Motor neuron (in vitro differentiated cells): Measurements from ENCODE around the gene HMGCS1. TPM values are rescaled to one million over a fixed set of nuclear protein-coding genes. Genes with fewer than 3 reads are reported as not detected.
A peak's percentile ranks its signal among the peaks of the same experiment; 100 is the strongest.

Experiments
- ATAC-seq, 8 experiments: fragments of 200-7000 bp; cut with Tn5 transposase; replicated peaks in 6 of 8; 2 replicates each; pipeline ENCODE4 v1.8.0; 2021; ENCODE audit warnings: mild to moderate bottlenecking in 8 of 8, moderate library complexity in 8 of 8
- H3K27ac ChIP-seq, 2 donors: fragments of 250-450 bp; sonication (Bioruptor Pico); 2 replicates each; pipeline ENCODE4 v1.9.0; 2021; ENCODE audit warnings: antibody characterized with exemption in 2 of 2, mild to moderate bottlenecking in 2 of 2, moderate library complexity in 1 of 2
- H3K4me1 ChIP-seq, 2 donors: fragments of 250-450 bp; sonication (Bioruptor Pico); replicated peaks in 1 of 2; 2 replicates each; pipeline ENCODE4 v1.6.1; 2021; ENCODE audit warnings: antibody characterized with exemption in 2 of 2, mild to moderate bottlenecking in 2 of 2, moderate library complexity in 1 of 2
- H3K4me3 ChIP-seq, 5 donors: fragments of 250-450 bp; sonication (Bioruptor Pico); 2 replicates each; pipeline ENCODE4 v1.9.0; 2021; ENCODE audit warnings: antibody characterized with exemption in 5 of 5, mild to moderate bottlenecking in 5 of 5, moderate library complexity in 4 of 5
- WGBS, 10 experiments: fragments of 450-650 bp; shearing (Covaris generic); methylation state at CpG; one replicate each; pipeline ENCODE4 v1.0.0; 2022; 5-methylcytosine and 5-hydroxymethylcytosine counted together
- in situ Hi-C, 9 experiments: fragments of 400-800 bp; cut with MboI; loops; one replicate each; pipeline ENCODE4 v1.15.0; 2021; ENCODE audit warnings: low sequenced_read_pairs in 9 of 9, low pct_unique_long_range_greater_than_20kb in 2 of 9; ENCODE audit not compliant: unreplicated experiment in 9 of 9
- total RNA-seq, 8 experiments: library from RNA; unstranded; fragments of 300-600 nt; gene quantifications; 2 replicates each; pipeline versions ENCODE4 v1.2.3 to v1.2.4, GENCODE V29; 2022

The HMGCS1 gene
- total RNA-seq = 100 to 1,000 TPM in 5 of 8 experiments, 10 to 100 TPM in 3; 65.3 to 323 (median 207) TPM

- 0 to 2% (median 0%) methylated on average over 1 to 20 of the region's 70 CpGs; no CpG with 5 or more reads in 4 of the 10 experiments for whole genome bisulfite sequencing, 10 experiments
- peak within 1 kb of the TSS; percentile 67 to 87 (median 75) for H3K4me3 ChIP-seq
- in situ Hi-C loops = no loop called here
- H3K4me1 ChIP-seq = peaks cover 11 to 54% of the 10 kb centered on the region in 2 donors
- H3K27ac ChIP-seq = peak within 1 kb of the TSS; percentile 86 to 87
- ATAC-seq = peak; percentile 88 to 94 (median 92)
These were observed at the start of gene HMGCS1 for GRCh38 chr5:43313035-43313853. Gene HMGCS1, minus strand, starts transcription at chr5:43313412. Its CDS starts 14,447 bp downstream, at chr5:43298965.

GRCh38 chr5:43358726-43359125 lies 45.5 kb upstream of the HMGCS1 start:
- ATAC-seq = no peak
- in situ Hi-C loops = no loop called here
- no peak overlapping the region for H3K4me3 ChIP-seq
- H3K4me1 ChIP-seq = peaks cover 3 to 4% of the 10 kb centered on the region in 2 donors
- no peak overlapping the region for H3K27ac ChIP-seq

GRCh38 chr5:43358301-43358700 lies 45.1 kb upstream of the HMGCS1 start:
- peaks cover 3 to 4% of the 10 kb centered on the region in 2 donors for H3K4me1 ChIP-seq
- WGBS, 10 experiments = 0 to 75% (median 50%) methylated on average over 1 to 3 of the region's 3 CpGs
- ATAC-seq = no peak
- no peak overlapping the region for H3K4me3 ChIP-seq
- in situ Hi-C loops = no loop called here
- no peak overlapping the region for H3K27ac ChIP-seq

- in situ Hi-C loops = no loop called here
- Histone ChIP-seq H3K27ac (no peak overlapping the region), H3K4me1 (peaks cover 3 to 4% of the 10 kb centered on the region in 2 donors), H3K4me3 (no peak overlapping the region)
- ATAC-seq = peak in 7 of 8 experiments; percentile 30 to 84 (median 69)
- 0 to 60% (median 29%) methylated on average over 1 to 3 of the region's 3 CpGs for WGBS, 10 experiments
These were observed 44.7 kb upstream of the HMGCS1 start for GRCh38 chr5:43357878-43358281.

GRCh38 chr5:43357067-43357466 lies 43.9 kb upstream of the HMGCS1 start:
- Histone ChIP-seq H3K4me3 (no peak overlapping the region), H3K27ac (no peak overlapping the region), H3K4me1 (peaks cover 3 to 4% of the 10 kb centered on the region in 2 donors)
- 0 to 87% (median 50%) methylated on average over 1 to 2 of the region's 2 CpGs; no CpG with 5 or more reads in 3 of the 10 experiments for WGBS, 10 experiments
- in situ Hi-C loops = no loop called here
- ATAC-seq = peak in 2 of 8 experiments; percentile 65 to 87

GRCh38 chr5:43354774-43355173 lies 41.6 kb upstream of the HMGCS1 start:
- ATAC-seq = no peak
- in situ Hi-C loops = no loop called here
- H3K27ac ChIP-seq = no peak overlapping the region
- peaks cover 3 to 4% of the 10 kb centered on the region in 2 donors for H3K4me1 ChIP-seq
- WGBS, 10 experiments = 17 to 100% (median 80%) methylated on average over 1 to 3 of the region's 3 CpGs; no CpG with 5 or more reads in 1 of the 10 experiments
- no peak overlapping the region for H3K4me3 ChIP-seq

GRCh38 chr5:43353668-43354067 lies 40.5 kb upstream of the HMGCS1 start:
- Histone ChIP-seq H3K4me1 (peaks cover 3 to 4% of the 10 kb centered on the region in 2 donors), H3K27ac (no peak overlapping the region), H3K4me3 (no peak overlapping the region)
- 80 to 100% methylated on average over 1 of the region's 1 CpG; no CpG with 5 or more reads in 8 of the 10 experiments for WGBS, 10 experiments
- in situ Hi-C loops = no loop called here
- ATAC-seq = no peak

- H3K27ac ChIP-seq = no peak overlapping the region
- peaks cover under 1 to 3% of the 10 kb centered on the region in 2 donors for H3K4me1 ChIP-seq
- no peak for ATAC-seq
- H3K4me3 ChIP-seq = no peak overlapping the region
- in situ Hi-C loops = no loop called here
- WGBS, 10 experiments = 21 to 100% (median 69%) methylated on average over 1 to 2 of the region's 2 CpGs; no CpG with 5 or more reads in 1 of the 10 experiments
These were observed 39.7 kb upstream of the HMGCS1 start for GRCh38 chr5:43352915-43353314.

GRCh38 chr5:43352131-43352530 lies 38.9 kb upstream of the HMGCS1 start:
- Histone ChIP-seq H3K4me3 (no peak overlapping the region), H3K4me1 (no peaks in the 10 kb centered on the region), H3K27ac (no peak overlapping the region)
- 10 to 100% (median 91%) methylated on average over 1 to 3 of the region's 3 CpGs; no CpG with 5 or more reads in 4 of the 10 experiments for WGBS, 10 experiments
- no peak for ATAC-seq
- in situ Hi-C loops = no loop called here

GRCh38 chr5:43348861-43349363 lies 35.7 kb upstream of the HMGCS1 start:
- ATAC-seq = no peak
- 36 to 92% (median 65%) methylated on average over 1 of the region's 1 CpG; no CpG with 5 or more reads in 6 of the 10 experiments for WGBS, 10 experiments
- in situ Hi-C loops = no loop called here

GRCh38 chr5:43348207-43348606 lies 35.0 kb upstream of the HMGCS1 start:
- in situ Hi-C loops = no loop called here
- Histone ChIP-seq H3K4me3 (no peak overlapping the region), H3K27ac (no peak overlapping the region), H3K4me1 (no peaks in the 10 kb centered on the region)
- 60 to 100% (median 86%) methylated on average over 1 to 3 of the region's 4 CpGs; no CpG with 5 or more reads in 3 of the 10 experiments for WGBS, 10 experiments
- no peak for ATAC-seq

More at GRCh38 chr5:43348861-43349363, 35.7 kb upstream of the HMGCS1 start:
- Histone ChIP-seq H3K4me3 (no peak overlapping the region), H3K27ac (no peak overlapping the region), H3K4me1 (no peaks in the 10 kb centered on the region)

GRCh38 chr5:43338862-43339261 lies 25.6 kb upstream of the HMGCS1 start:
- Histone ChIP-seq H3K4me1 (no peaks in the 10 kb centered on the region), H3K27ac (no peak overlapping the region), H3K4me3 (no peak overlapping the region)
- no peak for ATAC-seq
- in situ Hi-C loops = no loop called here
- WGBS, 10 experiments = 33 to 100% (median 67%) methylated on average over 1 of the region's 1 CpG; no CpG with 5 or more reads in 3 of the 10 experiments

GRCh38 chr5:43336159-43336558 lies 22.9 kb upstream of the HMGCS1 start:
- ATAC-seq = peak in 2 of 8 experiments; percentile 20 to 22
- in situ Hi-C loops = no loop called here
- WGBS, 10 experiments = 75 to 100% (median 94%) methylated on average over 1 to 2 of the region's 2 CpGs; no CpG with 5 or more reads in 1 of the 10 experiments

More at GRCh38 chr5:43336159-43336558, 22.9 kb upstream of the HMGCS1 start:
- Histone ChIP-seq H3K4me3 (no peak overlapping the region), H3K4me1 (no peaks in the 10 kb centered on the region), H3K27ac (no peak overlapping the region)
